GM18502 (cell line): ENCODE data around the gene FOXP2.
"Not testable (repeated sequence)": the region's sequence is repeated elsewhere in the genome, so short reads cannot be mapped to it uniquely, and the experiment has no call there.

Experiments
- ATAC-seq: cut with Tn5 transposase; IDR thresholded peaks from one replicate; pipeline ENCODE4 v1.9.1; 2021; ENCODE audit warnings: mild to moderate bottlenecking; ENCODE audit not compliant: unreplicated experiment, poor library complexity

The FOXP2 gene

GRCh38 chr7:114488696-114489095 lies 74.1 kb downstream of the FOXP2 start:
- no peak for ATAC-seq

GRCh38 chr7:114497491-114497890 lies 82.9 kb downstream of the FOXP2 start:
- ATAC-seq: not testable (repeated sequence)

- no peak for ATAC-seq
These were observed 88.0 kb downstream of the FOXP2 start for GRCh38 chr7:114502454-114503254.

- no peak for ATAC-seq
These were observed 90.0 kb downstream of the FOXP2 start for GRCh38 chr7:114504586-114504985.

- no peak for ATAC-seq
These were observed 92.8 kb downstream of the FOXP2 start for GRCh38 chr7:114507381-114507780.

- ATAC-seq: no peak
These were observed 93.5 kb downstream of the FOXP2 start for GRCh38 chr7:114508086-114508485.

GRCh38 chr7:114510824-114511223 lies 96.2 kb downstream of the FOXP2 start:
- ATAC-seq: not testable (repeated sequence)

GRCh38 chr7:114519240-114519639 lies 104.6 kb downstream of the FOXP2 start:
- no peak for ATAC-seq

GRCh38 chr7:114522081-114522480 lies 107.5 kb downstream of the FOXP2 start:
- no peak for ATAC-seq

GRCh38 chr7:114527589-114527988 lies 113.0 kb downstream of the FOXP2 start:
- no peak for ATAC-seq

- no peak for ATAC-seq
These were observed 115.5 kb downstream of the FOXP2 start for GRCh38 chr7:114530057-114530611.

- no peak for ATAC-seq
These were observed 116.7 kb downstream of the FOXP2 start for GRCh38 chr7:114531326-114531725.

- ATAC-seq: no peak
These were observed 118.5 kb downstream of the FOXP2 start for GRCh38 chr7:114533131-114533530.

- no peak for ATAC-seq
These were observed 120.3 kb downstream of the FOXP2 start for GRCh38 chr7:114534953-114535352.

- no peak for ATAC-seq
These were observed 125.0 kb downstream of the FOXP2 start for GRCh38 chr7:114539575-114539974.

GRCh38 chr7:114540291-114540690 lies 125.7 kb downstream of the FOXP2 start:
- no peak for ATAC-seq

- not testable (repeated sequence) for ATAC-seq
These were observed 132.7 kb downstream of the FOXP2 start for GRCh38 chr7:114547346-114547745.

- no peak for ATAC-seq
These were observed 133.7 kb downstream of the FOXP2 start for GRCh38 chr7:114548081-114548980.

- ATAC-seq: peak; percentile 93
These were observed 140.3 kb downstream of the FOXP2 start for GRCh38 chr7:114554781-114555537.

GRCh38 chr7:114567416-114567815 lies 152.8 kb downstream of the FOXP2 start:
- ATAC-seq: no peak
